NCI-H2171 treated with DMSO at 0.1 percent for 48 hours (cell line): ENCODE measurements around the gene PDIK1L.

Source experiments
- DNase-seq: peaks from one replicate; lab custom pipeline; 2025; lab: John Stamatoyannopoulos, UW

PDIK1L gene

GRCh38 chr1:26111530-26112406, at the start of gene PDIK1L:
Gene PDIK1L, plus strand, starts transcription at chr1:26111824. Its CDS starts 2,485 bp downstream, at chr1:26114309.
- DNase-seq = peak; percentile 89

DNA sequence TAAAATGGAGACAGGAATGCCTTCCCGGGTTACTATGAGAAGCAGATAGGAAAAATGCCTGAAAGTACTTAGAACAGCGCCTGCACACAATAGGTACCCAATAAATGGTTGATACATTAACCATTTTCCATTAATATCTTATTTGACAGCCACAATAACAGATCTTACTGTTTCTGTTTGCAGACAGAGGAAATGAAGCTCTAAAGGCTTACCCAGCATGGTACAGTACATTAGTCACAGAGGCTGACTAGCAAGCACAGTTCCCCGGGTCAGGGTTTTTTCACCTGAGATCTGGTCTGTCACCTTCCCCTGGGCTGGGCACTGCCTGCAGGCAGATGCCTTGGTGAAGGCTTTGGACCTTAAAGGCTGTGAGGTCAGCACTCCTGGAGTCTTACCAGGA, 47.1 kb upstream of the PDIK1L start:
- DNase-seq = no peak

- no peak for DNase-seq
These were observed 45.5 kb upstream of the PDIK1L start for GRCh38 chr1:26066160-26066559.

- no peak for DNase-seq
These were observed 44.8 kb upstream of the PDIK1L start for GRCh38 chr1:26066857-26067256.

DNA sequence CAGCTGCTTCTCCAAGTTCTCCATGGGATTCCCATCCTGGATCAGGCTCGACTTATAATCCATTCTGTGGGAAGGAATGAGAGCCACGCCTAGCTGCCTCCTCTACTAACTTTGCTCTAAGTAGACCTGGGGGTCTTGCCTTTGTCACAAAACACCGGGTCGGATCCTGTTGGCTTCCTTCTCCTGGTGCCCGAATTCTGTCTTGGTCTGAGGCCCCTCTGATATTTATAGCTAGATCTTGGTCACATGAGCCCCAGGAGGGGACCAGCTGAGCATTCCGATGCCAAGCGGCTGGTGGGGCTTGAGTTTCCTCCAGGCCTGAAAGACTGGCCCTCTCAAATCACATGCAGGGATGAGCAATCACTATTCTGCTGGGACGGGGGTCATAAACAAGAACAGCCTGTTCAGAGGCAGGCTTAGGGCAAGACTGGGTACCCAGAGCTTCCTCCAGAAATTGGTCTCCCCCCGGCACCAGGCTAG, 44.2 kb upstream of the PDIK1L start, which contains the start of gene TRIM63:
Gene TRIM63 (minus strand): TSS at position 199 of the 480 bp plus-strand sequence. CDS start 136 bp downstream, at position 63.
- no peak for DNase-seq

GRCh38 chr1:26069941-26070295, 41.7 kb upstream of the PDIK1L start:
- no peak for DNase-seq

GRCh38 chr1:26070296-26070962, 41.2 kb upstream of the PDIK1L start:
- no peak for DNase-seq

DNA sequence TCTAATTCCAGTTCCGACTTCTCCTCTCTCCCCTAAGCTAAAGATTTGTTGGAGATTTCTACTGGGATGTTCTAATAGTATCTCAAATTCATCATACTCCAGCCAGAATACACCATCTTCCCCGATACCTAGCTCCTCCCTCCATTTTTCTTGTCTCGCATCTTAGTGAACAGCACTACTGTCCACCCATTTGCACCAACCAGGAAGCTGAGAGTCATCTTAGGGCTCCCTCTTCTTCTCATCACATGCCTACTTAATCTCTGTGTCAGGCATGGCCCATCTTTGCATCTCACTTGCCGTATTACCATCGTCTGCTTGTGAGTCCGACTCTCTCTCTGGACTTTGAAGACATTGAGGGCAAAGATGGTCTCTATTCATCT, 40.7 kb upstream of the PDIK1L start:
- no peak for DNase-seq

DNA sequence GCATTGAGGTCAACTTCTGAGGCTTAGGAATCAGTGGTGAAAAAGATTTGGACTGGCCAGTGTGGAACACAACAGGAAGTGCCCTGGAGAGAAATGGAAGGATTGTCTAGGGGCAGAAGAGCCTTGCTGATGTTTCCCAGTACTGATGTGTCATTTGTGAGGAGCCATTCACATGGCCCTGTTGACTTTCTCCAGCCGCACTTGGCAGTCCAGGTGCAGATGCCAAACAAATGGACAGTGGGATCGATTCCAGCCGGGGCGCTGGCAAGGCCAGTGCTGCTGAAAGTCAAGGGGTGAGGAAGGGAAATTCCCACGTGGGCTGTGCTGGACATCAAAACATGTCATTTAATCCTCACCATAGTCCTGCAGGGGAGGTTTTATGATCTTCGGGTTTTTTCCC, 39.3 kb upstream of the PDIK1L start:
- DNase-seq = no peak

DNA sequence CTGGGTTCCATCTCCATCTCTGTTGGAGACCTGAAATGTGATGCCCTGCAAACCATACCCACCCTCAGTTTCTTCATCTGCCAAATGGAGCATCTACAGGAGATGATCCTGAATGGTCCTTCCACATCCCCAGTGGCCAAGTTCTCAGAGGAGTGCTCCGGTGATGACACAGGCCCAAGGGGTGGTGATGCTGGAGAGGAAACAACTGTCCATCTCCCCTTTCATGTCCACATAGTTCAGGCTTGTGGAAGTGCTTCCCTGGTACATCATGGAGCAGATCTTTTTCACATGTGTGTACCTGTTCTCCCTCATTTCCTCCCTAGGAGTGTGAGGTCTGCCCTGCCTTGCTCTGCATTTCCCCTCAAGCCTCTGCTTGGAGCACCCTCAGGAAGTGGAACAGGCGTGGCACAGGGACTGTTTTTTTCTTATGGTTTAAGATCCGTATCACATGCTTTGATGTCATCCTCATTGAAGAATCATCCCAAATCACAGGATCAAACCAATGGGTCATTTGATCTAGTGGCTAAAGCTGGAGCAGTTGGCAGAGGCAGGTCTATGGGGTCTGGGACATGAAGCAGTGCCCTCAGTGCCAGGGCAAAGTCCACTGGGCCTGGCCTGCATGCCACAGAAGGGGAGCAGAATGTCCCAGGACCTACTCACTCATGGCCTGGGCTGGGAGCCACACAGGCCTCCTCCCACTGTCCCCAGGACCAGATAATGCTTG, 36.0 kb upstream of the PDIK1L start:
- no peak for DNase-seq

DNA sequence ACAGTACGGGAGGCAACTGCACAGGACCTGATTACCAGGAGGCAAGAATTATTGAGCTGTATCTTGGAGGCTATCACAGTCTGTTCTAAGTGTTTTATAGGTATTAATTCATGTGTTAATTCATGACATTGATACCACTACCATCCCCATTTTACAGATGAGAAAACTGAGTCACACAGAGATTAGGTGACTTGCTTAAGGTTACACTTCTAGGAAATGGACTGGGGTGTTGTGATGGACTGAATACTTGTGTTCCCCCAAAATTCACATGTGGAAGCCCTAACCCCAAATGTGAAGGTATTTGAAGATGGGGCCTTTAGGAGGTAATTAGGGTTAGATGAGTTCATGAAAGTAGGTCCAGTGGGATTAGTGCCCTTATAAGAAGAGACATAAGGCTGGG, 34.1 kb upstream of the PDIK1L start:
- no peak for DNase-seq

GRCh38 chr1:26078286-26079177, 33.1 kb upstream of the PDIK1L start:
- DNase-seq = no peak

DNA sequence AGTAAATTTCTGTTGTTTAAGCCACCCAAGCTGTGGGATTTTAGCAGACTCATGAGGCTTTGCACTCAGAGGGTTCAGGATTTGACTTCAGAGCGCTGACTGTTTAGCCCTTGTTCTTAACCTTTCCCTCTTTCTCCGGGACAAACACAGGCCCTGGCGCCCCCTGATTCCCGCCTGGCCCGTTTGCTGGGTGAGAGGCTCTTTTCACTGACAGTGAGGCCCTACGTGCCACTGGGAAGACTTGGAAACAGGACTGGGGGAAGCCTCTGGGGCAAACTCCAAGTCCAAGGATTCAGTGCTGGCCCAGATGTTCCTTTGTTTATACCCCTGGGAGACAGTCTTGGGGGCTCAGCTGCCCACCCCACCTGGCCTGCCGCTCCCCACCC, 32.5 kb upstream of the PDIK1L start:
- DNase-seq = peak; percentile 39

DNA sequence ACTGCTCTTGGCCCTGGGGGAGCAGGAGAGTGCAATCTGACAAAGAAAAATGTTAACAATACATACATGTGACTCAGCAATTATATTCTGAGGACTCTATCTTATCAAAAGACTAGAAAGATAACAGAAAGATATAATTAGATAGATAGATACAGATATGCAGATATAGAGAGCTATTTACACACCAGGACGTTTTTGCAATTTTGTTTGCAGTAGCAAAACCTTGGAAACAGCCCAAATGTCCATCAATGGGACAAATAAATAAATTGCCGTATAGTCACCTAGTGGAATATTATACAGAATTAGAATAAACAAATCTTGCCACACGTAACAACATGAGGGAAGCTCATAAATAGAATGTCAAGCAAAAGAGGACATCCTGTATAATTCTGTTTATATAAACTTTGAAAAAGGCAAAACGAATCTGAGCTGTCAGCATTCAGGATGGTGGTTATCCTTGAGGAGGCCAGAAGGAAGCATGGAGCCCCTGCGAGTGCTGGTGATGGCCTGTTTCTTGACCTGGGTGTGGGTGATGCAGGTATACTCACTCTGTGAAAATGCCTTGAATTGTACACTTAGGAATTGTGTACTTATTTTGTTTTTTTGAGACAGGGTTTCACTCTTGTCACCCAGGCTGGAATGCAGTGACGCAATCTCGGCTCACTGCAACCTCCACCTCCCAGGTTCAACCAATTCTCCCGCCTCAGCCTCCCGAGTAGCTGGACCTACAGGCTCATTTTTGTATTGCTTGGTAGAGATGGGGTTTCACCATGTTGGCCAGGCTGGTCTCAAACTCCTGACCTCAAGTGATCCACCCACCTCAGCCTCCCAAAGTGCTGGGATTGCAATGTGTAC, 31.4 kb upstream of the PDIK1L start:
- no peak for DNase-seq

- no peak for DNase-seq
These were observed 30.2 kb upstream of the PDIK1L start for GRCh38 chr1:26081267-26082019.

DNA sequence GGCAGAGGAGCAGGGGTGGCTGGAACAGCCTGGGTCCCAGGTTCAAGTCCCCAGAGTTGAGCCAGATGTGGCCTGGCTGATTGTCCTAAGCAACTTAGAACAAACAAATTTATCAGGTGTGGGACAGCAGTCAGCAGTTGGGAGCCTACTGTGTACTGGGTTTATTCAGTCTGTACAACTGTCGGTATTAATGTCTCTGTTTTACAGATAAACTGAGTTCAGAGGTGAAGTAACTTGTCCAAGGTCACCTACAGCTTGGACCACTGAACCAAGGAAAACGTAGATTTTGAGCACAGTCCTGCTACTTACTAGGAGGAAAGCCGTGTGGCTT, 29.6 kb upstream of the PDIK1L start:
- no peak for DNase-seq

DNA sequence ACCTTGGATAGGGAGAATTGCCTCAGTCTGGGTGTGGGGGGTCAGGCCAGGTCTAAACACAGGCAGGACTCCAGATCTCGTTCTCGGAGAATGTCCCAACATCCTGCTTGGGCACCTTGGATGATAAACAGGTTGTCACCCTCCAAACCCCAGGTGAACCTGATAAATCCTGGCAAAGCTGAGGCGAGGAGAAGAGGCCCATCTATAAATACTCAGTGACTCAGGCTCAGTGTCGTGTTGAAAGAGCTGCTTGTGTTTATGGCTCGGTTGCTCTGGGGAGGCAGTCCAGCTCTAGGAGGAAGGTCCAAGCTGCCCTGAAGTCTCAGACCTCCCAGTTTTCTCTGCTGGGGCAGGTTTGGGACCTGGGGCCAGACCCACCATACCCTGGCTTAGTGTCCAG, 28.4 kb upstream of the PDIK1L start:
- DNase-seq = no peak

GRCh38 chr1:26084091-26084561, 27.5 kb upstream of the PDIK1L start:
- no peak for DNase-seq

DNA sequence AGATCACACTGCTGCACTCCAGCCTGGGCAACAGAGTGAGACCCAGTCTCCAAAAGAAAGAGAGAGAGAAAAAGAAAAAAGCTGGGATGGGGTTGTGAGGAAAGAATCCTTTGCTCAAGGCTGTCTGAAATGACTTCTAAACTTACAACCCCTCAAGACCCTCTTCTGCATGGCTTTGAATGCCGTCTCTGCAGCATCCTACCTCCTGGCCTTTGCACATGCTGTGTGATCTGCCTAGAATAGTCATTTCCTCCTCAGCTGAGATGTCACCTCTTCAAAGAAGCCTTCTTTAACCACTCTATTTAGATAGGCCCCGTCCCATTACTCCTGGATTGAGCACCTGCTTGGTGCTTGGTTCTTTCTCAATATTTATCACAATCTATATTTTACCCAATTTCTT, 26.8 kb upstream of the PDIK1L start:
- no peak for DNase-seq

- DNase-seq = no peak
These were observed 22.5 kb upstream of the PDIK1L start for GRCh38 chr1:26089125-26089524.
